SK-N-MC (cell line): Measurements from ENCODE around the gene ENAM.

ENCODE experiments used
- EZH2 ChIP-seq: fragments of 200-600 bp; sonication (generic); IDR thresholded peaks from one replicate; pipeline ENCODE4 v1.6.1; 2017; ENCODE audit warnings: antibody characterized with exemption
- FOXP2 ChIP-seq: optimal IDR thresholded peaks from 2 replicates; pipeline ENCODE3; 2011; ENCODE audit warnings: mild to moderate bottlenecking, moderate library complexity; ENCODE audit not compliant: insufficient read depth; ENCODE audit errors: extremely low read length, control extremely low read depth
- POLR2AphosphoS5 ChIP-seq: IDR thresholded peaks from 2 replicates; pipeline ENCODE4 v1.6.1; 2012; ENCODE audit warnings: mild to moderate bottlenecking, low read depth, low read length, borderline replicate concordance

- TF ChIP-seq POLR2AphosphoS5: no peak
- TF ChIP-seq FOXP2: no peak
- no peak for TF ChIP-seq EZH2
These were observed 60.3 kb downstream of the ENAM start for GRCh38 chr4:70688795-70689231.
